Measurements from ENCODE around the gene SLC6A1.

SLC6A1 gene

GRCh38 chr3:11020764-11021163, 28.2 kb downstream of the SLC6A1 start:
- no peak for DNase-seq (ENCODE audit: low read depth)

GRCh38 chr3:11021611-11022011, 29.1 kb downstream of the SLC6A1 start:
- no peak for DNase-seq (ENCODE audit: low read depth)

DNA sequence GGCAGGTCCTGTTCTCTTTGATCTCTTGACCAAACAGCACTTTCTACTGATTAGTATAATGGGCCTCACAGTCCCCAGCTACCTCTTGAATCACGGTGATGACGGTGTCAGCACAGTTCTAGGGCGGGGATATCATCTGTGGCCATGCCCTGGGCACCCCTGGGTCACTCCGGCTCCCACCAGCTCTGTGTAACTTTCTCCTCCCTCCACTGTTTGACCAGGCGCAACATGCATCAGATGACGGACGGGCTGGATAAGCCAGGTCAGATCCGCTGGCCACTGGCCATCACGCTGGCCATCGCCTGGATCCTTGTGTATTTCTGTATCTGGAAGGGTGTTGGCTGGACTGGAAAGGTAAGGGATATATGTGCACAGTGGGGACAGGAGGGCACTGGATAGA, 29.6 kb downstream of the SLC6A1 start:
- DNase-seq (ENCODE audit: low read depth), result no peak

DNA sequence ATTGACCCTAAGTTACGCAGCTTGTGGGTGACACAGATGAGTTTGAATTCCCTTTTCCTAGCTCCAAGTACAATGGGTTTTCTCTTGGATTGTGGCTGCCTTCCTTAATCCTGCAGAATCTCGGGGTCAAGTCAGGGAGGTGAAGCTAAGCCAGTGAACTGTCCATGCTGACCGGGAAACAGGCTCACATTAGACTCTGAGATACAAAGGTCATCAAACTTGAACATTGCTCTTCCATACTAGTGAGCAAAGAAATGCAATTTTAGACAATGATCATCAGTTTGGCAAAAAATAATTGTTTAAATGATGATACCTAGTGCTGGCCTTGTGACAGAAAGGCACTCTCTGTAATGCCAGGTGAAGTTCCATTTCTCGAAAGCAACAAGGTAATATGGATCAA, 31.6 kb downstream of the SLC6A1 start:
- DNase-seq (ENCODE audit: low read depth), result no peak

DNA sequence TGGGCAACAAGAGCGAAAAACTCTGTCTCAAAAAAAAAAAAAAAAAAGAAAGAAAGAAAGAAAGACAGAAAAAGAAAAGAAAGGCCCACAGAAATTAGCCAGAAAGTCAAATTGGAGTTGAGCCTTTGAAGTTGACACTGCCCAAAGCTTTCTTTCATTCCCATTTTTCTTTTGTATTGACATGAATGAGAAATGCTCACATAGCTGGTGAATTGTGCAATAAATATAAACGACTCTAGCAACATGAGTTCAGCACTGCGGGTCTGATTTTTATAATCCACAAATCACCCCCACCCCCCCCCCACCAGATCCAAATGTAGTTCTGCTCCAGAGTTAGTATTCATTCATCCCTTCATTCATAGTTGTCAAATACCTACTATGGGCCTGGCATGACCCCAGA, 37.4 kb downstream of the SLC6A1 start:
- DNase-seq (ENCODE audit: low read depth), result no peak

DNA sequence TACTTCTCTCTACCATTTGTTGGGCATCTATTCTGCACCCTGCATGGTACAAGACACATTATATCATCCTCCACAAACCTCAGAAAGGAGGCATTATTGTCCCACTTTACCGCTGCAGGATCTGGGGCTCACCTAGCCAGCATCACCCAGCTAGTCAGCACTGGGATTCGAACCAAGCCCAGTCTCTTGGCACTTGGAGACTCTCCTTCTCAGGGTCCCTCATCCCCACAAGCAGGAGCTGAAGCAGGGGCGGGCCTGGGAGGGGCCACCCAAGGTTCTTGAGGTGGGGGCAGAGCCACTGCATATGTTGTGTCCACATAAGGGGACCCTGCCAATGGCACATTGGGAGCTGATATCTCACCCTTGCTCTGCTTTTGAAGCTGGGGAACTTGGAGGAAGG, 41.3 kb downstream of the SLC6A1 start:
- DNase-seq (ENCODE audit: low read depth), result no peak

- no peak for DNase-seq (ENCODE audit: low read depth)
These were observed 41.9 kb downstream of the SLC6A1 start for GRCh38 chr3:11034309-11034985.

DNA sequence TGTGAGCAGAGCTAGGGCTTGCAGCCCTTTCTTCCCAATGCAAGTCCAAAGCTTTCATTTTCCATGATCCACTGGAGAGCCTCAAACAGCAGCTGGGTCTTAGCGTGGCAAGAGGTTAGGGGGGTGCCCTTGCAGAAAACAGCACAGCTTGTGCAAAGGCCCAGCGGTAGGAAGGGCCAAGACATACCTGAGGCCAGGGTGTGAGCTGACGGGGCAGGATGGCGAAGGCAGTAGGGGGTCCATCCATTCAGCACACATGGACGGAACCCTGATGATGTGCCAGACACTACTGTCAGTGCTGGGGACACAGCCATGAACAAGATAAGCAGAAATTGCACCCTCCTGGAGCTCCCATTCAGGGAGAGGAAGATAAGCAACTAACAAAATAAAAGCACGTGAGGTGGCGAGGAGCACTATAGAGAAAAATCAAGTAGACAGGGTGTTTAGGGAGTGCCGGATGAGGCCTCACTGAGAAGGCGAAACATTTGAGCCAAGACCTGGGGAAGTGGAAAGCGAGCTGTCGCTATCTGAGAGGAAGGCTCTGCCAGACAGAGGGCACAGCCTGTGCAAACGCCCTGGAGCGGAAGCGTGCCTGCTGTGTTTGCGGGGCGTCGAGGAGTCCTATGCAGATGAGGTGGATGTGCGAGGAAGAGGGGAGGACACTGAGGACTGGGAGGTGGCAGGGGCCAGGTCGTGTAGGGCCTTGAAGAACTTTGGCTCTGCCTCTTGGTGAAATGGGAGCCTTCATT, 43.4 kb downstream of the SLC6A1 start:
- DNase-seq (ENCODE audit: low read depth), result no peak

- DNase-seq (ENCODE audit: low read depth), result no peak
These were observed 44.8 kb downstream of the SLC6A1 start for GRCh38 chr3:11037241-11037873.

GRCh38 chr3:11037976-11038375, 45.4 kb downstream of the SLC6A1 start:
- DNase-seq (ENCODE audit: low read depth), result no peak

DNA sequence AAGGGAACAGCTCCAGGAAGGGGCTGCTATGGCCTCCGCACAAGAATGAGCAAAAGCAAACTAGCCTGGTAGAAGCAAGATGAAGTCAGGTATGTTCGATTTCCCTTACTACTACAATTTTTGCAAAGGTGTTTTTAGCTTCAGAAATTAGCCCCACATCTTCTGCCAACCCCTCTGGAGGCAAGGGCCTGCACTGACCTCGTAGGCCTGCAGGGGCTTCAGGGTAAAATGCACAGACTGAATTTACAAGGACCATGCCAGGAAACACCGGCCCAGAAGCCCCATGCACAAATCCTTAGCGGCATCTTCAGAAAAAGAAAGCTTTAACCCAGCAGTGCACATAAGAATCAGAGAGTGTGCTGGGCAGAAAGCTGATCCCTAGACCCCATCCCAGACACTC, 53.0 kb downstream of the SLC6A1 start:
- DNase-seq (ENCODE audit: low read depth), result no peak

GRCh38 chr3:11047500-11047899, 55.0 kb downstream of the SLC6A1 start:
- DNase-seq (ENCODE audit: low read depth), result no peak

DNA sequence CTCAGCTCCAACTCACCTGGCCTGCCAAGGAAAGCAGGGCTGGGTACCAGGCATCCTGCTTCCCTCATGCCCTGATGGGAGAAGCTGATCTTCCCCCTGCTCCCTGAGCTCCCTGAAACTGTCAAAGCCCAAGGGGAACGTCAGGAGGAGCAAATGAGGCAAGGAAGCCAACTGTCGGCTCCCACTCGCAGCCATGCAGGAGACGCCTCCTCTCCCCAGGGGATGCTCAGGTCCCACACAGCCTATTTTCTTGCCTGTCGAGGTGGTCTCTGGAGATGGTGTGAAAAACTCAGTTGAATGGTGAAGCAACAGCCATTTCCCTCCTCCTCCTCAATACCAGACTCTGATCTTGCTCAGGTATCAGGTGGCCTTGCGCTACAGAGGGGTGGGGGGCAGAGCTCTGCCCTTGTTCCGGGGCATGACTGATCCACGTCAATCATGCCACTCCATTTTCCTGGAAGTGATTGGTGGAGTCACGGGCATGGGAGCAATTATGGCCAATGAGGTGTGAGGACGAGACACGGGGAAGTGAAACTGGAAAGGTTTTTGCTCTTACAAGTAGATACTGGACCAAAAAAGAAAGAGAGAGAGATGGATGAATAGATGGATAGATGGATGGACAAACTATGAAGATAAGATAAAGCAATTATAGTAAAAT, 58.2 kb downstream of the SLC6A1 start:
- DNase-seq (ENCODE audit: low read depth), result no peak

DNA sequence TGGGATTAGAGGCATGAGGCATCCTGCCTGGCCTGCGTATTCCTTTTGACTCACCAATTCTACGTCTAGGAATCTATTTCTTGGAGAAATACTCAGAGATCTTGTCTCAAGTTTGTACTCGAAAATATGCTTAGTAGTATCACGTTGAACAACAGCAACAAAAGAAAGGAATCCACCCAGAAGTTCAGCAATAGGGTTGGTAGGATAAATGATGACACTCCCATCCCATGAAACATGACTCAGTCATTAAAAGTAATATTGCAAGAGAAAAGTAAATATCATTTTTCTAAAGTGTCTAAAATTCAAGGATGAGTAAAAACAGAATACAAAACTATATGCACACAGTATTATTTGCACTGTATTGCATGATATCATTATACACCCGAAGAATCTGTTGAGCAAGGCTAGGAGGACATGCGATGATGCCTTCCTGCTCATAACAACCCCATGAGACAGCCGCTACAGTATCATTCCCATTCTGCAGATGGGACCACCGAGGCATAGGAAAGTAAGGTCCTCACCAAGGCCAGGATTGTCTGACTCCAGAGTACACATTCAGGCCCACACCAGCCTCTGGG, 61.5 kb downstream of the SLC6A1 start:
- no peak for DNase-seq (ENCODE audit: low read depth)

- DNase-seq (ENCODE audit: low read depth), result no peak
These were observed 62.3 kb downstream of the SLC6A1 start for GRCh38 chr3:11054739-11055438.

DNA sequence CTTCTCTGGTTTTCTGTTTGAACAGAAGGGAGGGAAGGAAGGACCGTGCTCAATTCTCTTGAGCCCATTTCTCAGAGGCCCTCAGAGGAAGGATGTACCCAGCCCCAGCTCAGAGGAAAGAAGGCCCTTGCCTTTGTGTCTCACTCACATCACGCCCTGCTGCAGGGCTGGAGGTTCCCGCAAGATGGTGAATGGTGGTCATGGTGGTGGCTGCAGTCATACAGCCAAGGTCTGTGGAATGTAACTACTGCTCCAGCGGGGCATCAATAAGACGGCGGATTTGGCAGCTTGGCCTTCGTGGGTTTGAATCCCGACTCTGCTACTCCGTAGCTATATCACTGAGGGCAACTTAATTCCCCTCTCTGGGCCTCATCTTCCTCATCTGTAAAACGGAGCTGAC, 62.9 kb downstream of the SLC6A1 start:
- DNase-seq (ENCODE audit: low read depth), result no peak

DNA sequence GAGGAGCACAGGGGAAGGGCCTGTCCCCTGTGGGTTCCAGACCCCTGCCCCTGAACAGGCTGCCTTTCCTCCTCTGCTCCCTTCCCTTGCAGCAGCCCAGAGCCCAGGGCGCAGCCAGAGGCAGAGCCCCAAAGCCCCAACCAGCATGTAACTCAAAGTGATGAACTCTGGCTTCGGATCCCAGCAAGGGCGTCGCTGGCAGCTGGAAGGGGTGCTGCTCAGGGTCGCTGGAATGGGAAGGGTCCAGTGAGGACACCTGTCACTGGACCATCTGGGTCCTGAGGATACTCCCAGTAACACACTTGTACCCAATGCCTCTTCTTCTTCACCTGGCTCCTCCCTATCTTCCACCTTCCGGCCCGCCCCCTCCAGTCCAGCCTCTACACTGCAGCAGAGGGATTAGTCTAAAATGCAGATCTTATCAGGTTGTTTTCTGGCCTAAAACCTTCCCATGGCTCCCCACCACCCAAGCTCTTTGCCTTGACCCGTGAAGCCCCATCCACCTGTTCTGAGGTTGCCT, 64.0 kb downstream of the SLC6A1 start:
- no peak for DNase-seq (ENCODE audit: low read depth)

DNA sequence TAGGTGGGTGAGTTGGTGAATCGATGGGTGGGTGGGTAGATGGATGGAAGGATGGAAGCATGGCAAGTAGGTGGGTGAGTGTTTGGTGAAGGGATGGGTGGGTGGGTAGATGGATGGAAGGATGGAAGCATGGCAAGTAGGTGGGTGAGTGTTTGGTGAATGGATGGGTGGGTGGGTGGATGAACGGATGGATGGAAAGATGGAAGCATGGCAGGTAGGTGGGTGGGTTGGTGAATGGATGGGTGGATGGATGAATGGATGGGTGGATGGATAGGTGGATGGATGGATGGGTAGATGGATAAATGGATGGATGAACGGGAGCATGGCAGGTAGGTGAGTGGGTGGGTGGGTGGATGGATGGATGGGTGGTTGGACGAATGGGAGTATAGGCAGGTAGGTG, 65.1 kb downstream of the SLC6A1 start:
- no peak for DNase-seq (ENCODE audit: low read depth)

- DNase-seq (ENCODE audit: low read depth), result peak; percentile 27
These were observed 66.7 kb downstream of the SLC6A1 start for GRCh38 chr3:11059090-11059798.

GRCh38 chr3:11059799-11060115, 67.2 kb downstream of the SLC6A1 start:
- no peak for DNase-seq (ENCODE audit: low read depth)

Measured in non-pigmented ciliary epithelial cell (primary cell).